ENCODE data around the gene MRPL10.

DNA sequence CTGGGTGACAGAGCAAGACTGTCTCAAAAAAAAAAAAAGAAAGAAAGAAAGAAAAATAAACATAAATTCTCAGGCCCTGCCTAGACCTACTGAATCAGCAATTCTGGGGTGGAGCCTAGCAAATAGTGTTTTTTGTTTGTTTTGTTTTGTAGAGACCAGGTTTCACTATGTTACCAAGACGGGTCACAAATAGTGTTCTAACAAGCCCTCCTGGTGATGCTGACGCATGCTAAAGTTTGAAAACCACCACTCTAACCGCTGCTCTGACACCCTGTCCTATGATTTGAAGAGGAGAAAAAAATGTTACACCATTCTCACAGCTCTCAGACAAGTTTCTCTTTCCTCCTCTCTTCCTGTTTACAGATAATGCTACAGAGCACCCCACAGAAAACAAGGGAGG lies 1.5 kb downstream of the MRPL10 start:
- TF ChIP-seq YY1 (IDR thresholded peaks at IDR 0.05; ENCODE audit: insufficient read depth, insufficient read length), result no peak
- TF ChIP-seq ZNF274 (IDR thresholded peaks at IDR 0.05; ENCODE audit: low read depth, low read length), result no peak
